ENCODE results near the gene MEF2D. TPM values are rescaled to one million over a fixed set of nuclear protein-coding genes. Genes with fewer than 3 reads are reported as not detected.

The MEF2D gene
- polyA plus RNA-seq, 4 donors = 5.8 to 23.7 (median 13.0) TPM

- Histone ChIP-seq H3K27ac (ENCODE audit: low read depth in 1 of 3, low read length in 2 of 3) (no peak overlapping the region), H3K9me3 (ENCODE audit: control insufficient read depth in 2 of 2, insufficient read depth in 1 of 2, low read depth in 1 of 2, low read length in 1 of 2) (peaks cover 0 to 2% of the 10 kb centered on the region in 2 donors), H3K4me1 (ENCODE audit: control insufficient read depth in 3 of 3, insufficient read depth in 2 of 3, low read depth in 1 of 3, low read length in 2 of 3) (peaks cover 0 to 5% (median 0%) of the 10 kb centered on the region in 3 donors), H3K27me3 (ENCODE audit: control insufficient read depth in 3 of 3, insufficient read depth in 3 of 3, low read length in 3 of 3) (peaks cover 0 to 98% (median 48%) of the 10 kb centered on the region in 3 donors), H3K4me3 (ENCODE audit: low read depth in 1 of 3, low read length in 3 of 3) (no peak overlapping the region), H3K36me3 (ENCODE audit: control insufficient read depth in 3 of 3, insufficient read depth in 2 of 3, low read depth in 1 of 3, low read length in 3 of 3) (no peaks in the 10 kb centered on the region)
- 20 to 29% (median 25%) methylated on average over 7 of the region's 7 CpGs for WGBS, 3 donors
- FAIRE-seq (no peak), DNase-seq (no peak)
These were observed 62.1 kb downstream of the MEF2D start for GRCh38 chr1:156438278-156438987.

DNA sequence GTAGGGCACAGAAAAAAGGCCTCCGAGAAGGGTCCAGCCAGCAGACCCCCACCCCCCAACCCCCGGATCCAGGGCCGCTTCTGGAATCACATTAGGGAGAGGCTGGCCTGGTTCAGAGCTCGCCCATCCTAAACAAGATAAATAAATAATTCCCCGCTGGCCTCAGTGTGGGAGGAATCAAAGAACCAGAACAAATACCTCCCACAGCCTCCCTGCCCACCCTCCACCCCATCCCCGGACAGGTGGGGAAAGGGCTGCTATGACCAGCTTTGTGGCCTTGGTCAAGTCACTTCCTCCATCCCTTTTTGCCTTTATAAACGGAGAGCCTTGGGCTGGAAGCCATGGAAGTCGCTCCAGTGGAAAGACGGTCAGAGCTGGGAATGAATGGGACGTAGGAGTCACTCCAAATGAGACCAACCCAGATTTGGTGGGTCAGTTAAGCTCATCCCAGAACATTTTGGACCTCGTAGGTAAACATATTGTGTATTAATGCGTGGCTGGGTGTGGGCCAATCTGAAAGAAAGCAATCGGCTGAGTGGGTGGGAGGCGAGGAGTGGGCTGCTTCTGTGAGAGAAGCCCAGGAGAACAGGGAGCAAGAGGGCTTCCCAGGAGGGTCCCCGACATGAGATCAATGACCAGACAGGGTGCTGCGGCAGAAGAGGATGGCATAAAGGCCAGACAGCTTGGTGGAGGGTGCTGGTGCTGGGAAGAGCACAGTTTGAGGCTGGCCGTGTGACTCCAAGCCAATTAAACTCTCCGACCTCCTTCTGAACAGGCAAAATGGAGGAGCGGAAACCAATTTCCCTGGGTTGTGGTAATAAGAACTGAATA, 63.3 kb downstream of the MEF2D start:
- H3K4me1 ChIP-seq (ENCODE audit: control insufficient read depth in 3 of 3, insufficient read depth in 2 of 3, low read depth in 1 of 3, low read length in 2 of 3) = peaks cover 0 to 5% (median 0%) of the 10 kb centered on the region in 3 donors
- no peaks in the 10 kb centered on the region for H3K36me3 ChIP-seq (ENCODE audit: control insufficient read depth in 3 of 3, insufficient read depth in 2 of 3, low read depth in 1 of 3, low read length in 3 of 3)
- H3K9me3 ChIP-seq (ENCODE audit: control insufficient read depth in 2 of 2, insufficient read depth in 1 of 2, low read depth in 1 of 2, low read length in 1 of 2) = peaks cover 0 to 2% of the 10 kb centered on the region in 2 donors
- 13 to 23% (median 21%) methylated on average over 19 of the region's 19 CpGs for WGBS, 3 donors
- no peak overlapping the region for H3K4me3 ChIP-seq (ENCODE audit: low read depth in 1 of 3, low read length in 3 of 3)
- no peak overlapping the region for H3K27ac ChIP-seq (ENCODE audit: low read depth in 1 of 3, low read length in 2 of 3)
- peaks cover 0 to 98% (median 50%) of the 10 kb centered on the region in 3 donors for H3K27me3 ChIP-seq (ENCODE audit: control insufficient read depth in 3 of 3, insufficient read depth in 3 of 3, low read length in 3 of 3)
- FAIRE-seq (no peak), DNase-seq (no peak)

GRCh38 chr1:156436141-156437036, 64.2 kb downstream of the MEF2D start:
- Histone ChIP-seq H3K27me3 (ENCODE audit: control insufficient read depth in 3 of 3, insufficient read depth in 3 of 3, low read length in 3 of 3) (peaks cover 0 to 98% (median 47%) of the 10 kb centered on the region in 3 donors), H3K4me3 (ENCODE audit: low read depth in 1 of 3, low read length in 3 of 3) (peak overlapping the region in 1 of 3 donors; percentile 35), H3K36me3 (ENCODE audit: control insufficient read depth in 3 of 3, insufficient read depth in 2 of 3, low read depth in 1 of 3, low read length in 3 of 3) (no peaks in the 10 kb centered on the region), H3K27ac (ENCODE audit: low read depth in 1 of 3, low read length in 2 of 3) (no peak overlapping the region), H3K4me1 (ENCODE audit: control insufficient read depth in 3 of 3, insufficient read depth in 2 of 3, low read depth in 1 of 3, low read length in 2 of 3) (peaks cover 0 to 5% (median 0%) of the 10 kb centered on the region in 3 donors), H3K9me3 (ENCODE audit: control insufficient read depth in 2 of 2, insufficient read depth in 1 of 2, low read depth in 1 of 2, low read length in 1 of 2) (peaks cover 0 to 2% of the 10 kb centered on the region in 2 donors)
- DNase-seq (peak in 1 of 2 donors; percentile 46), FAIRE-seq (no peak)
- 4 to 7% (median 5%) methylated on average over 67 to 77 of the region's 77 CpGs for WGBS, 3 donors

- Histone ChIP-seq H3K36me3 (ENCODE audit: control insufficient read depth in 3 of 3, insufficient read depth in 2 of 3, low read depth in 1 of 3, low read length in 3 of 3) (no peaks in the 10 kb centered on the region), H3K9me3 (ENCODE audit: control insufficient read depth in 2 of 2, insufficient read depth in 1 of 2, low read depth in 1 of 2, low read length in 1 of 2) (peaks cover 0 to 2% of the 10 kb centered on the region in 2 donors), H3K27me3 (ENCODE audit: control insufficient read depth in 3 of 3, insufficient read depth in 3 of 3, low read length in 3 of 3) (peaks cover 0 to 98% (median 44%) of the 10 kb centered on the region in 3 donors), H3K4me3 (ENCODE audit: low read depth in 1 of 3, low read length in 3 of 3) (peak overlapping the region in 1 of 3 donors; percentile 51), H3K27ac (ENCODE audit: low read depth in 1 of 3, low read length in 2 of 3) (no peak overlapping the region), H3K4me1 (ENCODE audit: control insufficient read depth in 3 of 3, insufficient read depth in 2 of 3, low read depth in 1 of 3, low read length in 2 of 3) (peaks cover 0 to 5% (median 0%) of the 10 kb centered on the region in 3 donors)
- WGBS, 3 donors = 1 to 3% (median 3%) methylated on average over 57 to 59 of the region's 59 CpGs
- FAIRE-seq (no peak), DNase-seq (peak in 1 of 2 donors; percentile 54)
These were observed 64.9 kb downstream of the MEF2D start for GRCh38 chr1:156435545-156436140.

- DNase-seq (no peak), FAIRE-seq (no peak)
- WGBS, 3 donors = 11 to 22% (median 17%) methylated on average over 19 to 20 of the region's 20 CpGs
- no peaks in the 10 kb centered on the region for H3K36me3 ChIP-seq (ENCODE audit: control insufficient read depth in 3 of 3, insufficient read depth in 2 of 3, low read depth in 1 of 3, low read length in 3 of 3)
- H3K27me3 ChIP-seq (ENCODE audit: control insufficient read depth in 3 of 3, insufficient read depth in 3 of 3, low read length in 3 of 3) = peaks cover 0 to 98% (median 43%) of the 10 kb centered on the region in 3 donors
- H3K4me3 ChIP-seq (ENCODE audit: low read depth in 1 of 3, low read length in 3 of 3) = peak overlapping the region in 1 of 3 donors; percentile 51
- H3K4me1 ChIP-seq (ENCODE audit: control insufficient read depth in 3 of 3, insufficient read depth in 2 of 3, low read depth in 1 of 3, low read length in 2 of 3) = peaks cover 0 to 5% (median 0%) of the 10 kb centered on the region in 3 donors
- peaks cover 0 to 2% of the 10 kb centered on the region in 2 donors for H3K9me3 ChIP-seq (ENCODE audit: control insufficient read depth in 2 of 2, insufficient read depth in 1 of 2, low read depth in 1 of 2, low read length in 1 of 2)
- no peak overlapping the region for H3K27ac ChIP-seq (ENCODE audit: low read depth in 1 of 3, low read length in 2 of 3)
These were observed 65.5 kb downstream of the MEF2D start for GRCh38 chr1:156434989-156435544.

DNA sequence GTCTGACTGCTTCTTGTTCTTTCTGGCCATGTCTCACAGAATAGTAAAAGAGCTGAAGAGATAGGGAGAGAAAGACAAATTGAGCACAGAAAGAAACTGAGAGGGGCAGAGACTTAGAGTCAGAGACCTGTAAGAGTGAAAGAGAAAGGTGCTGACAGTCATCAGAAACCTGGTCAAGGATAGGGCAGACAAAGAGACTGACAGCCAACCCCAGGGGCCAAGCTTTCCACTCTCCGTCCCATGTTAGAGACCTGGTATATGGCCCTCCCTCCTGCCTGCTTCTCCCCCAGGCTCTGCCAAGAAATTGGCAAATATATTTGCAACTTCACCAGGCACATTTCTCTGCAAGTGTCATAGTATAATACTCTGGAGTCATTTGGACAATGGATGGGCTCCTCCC, 67.0 kb downstream of the MEF2D start:
- FAIRE-seq = no peak
- peaks cover 3 to 98% (median 46%) of the 10 kb centered on the region in 3 donors for H3K27me3 ChIP-seq (ENCODE audit: control insufficient read depth in 3 of 3, insufficient read depth in 3 of 3, low read length in 3 of 3)
- H3K9me3 ChIP-seq (ENCODE audit: control insufficient read depth in 2 of 2, insufficient read depth in 1 of 2, low read depth in 1 of 2, low read length in 1 of 2) = peaks cover 0 to 2% of the 10 kb centered on the region in 2 donors
- WGBS, 3 donors = 54 to 66% (median 56%) methylated on average over 1 of the region's 1 CpG
- peaks cover 0 to 5% (median 0%) of the 10 kb centered on the region in 3 donors for H3K4me1 ChIP-seq (ENCODE audit: control insufficient read depth in 3 of 3, insufficient read depth in 2 of 3, low read depth in 1 of 3, low read length in 2 of 3)
- no peaks in the 10 kb centered on the region for H3K36me3 ChIP-seq (ENCODE audit: control insufficient read depth in 3 of 3, insufficient read depth in 2 of 3, low read depth in 1 of 3, low read length in 3 of 3)
- no peak overlapping the region for H3K27ac ChIP-seq (ENCODE audit: low read depth in 1 of 3, low read length in 2 of 3)
- no peak overlapping the region for H3K4me3 ChIP-seq (ENCODE audit: low read depth in 1 of 3, low read length in 3 of 3)
- no peak for DNase-seq

GRCh38 chr1:156433032-156433431, 67.5 kb downstream of the MEF2D start:
- Histone ChIP-seq H3K27me3 (ENCODE audit: control insufficient read depth in 3 of 3, insufficient read depth in 3 of 3, low read length in 3 of 3) (peaks cover 3 to 100% (median 46%) of the 10 kb centered on the region in 3 donors), H3K36me3 (ENCODE audit: control insufficient read depth in 3 of 3, insufficient read depth in 2 of 3, low read depth in 1 of 3, low read length in 3 of 3) (no peaks in the 10 kb centered on the region), H3K4me3 (ENCODE audit: low read depth in 1 of 3, low read length in 3 of 3) (no peak overlapping the region), H3K4me1 (ENCODE audit: control insufficient read depth in 3 of 3, insufficient read depth in 2 of 3, low read depth in 1 of 3, low read length in 2 of 3) (peaks cover 0 to 5% (median 0%) of the 10 kb centered on the region in 3 donors), H3K27ac (ENCODE audit: low read depth in 1 of 3, low read length in 2 of 3) (no peak overlapping the region), H3K9me3 (ENCODE audit: control insufficient read depth in 2 of 2, insufficient read depth in 1 of 2, low read depth in 1 of 2, low read length in 1 of 2) (peaks cover 0 to 2% of the 10 kb centered on the region in 2 donors)
- DNase-seq (no peak), FAIRE-seq (no peak)
- 20 to 29% (median 29%) methylated on average over 4 of the region's 4 CpGs for WGBS, 3 donors
